GM23248 (cell line): Measurements from ENCODE around the gene NAALADL2.

Experiments
- EZH2 ChIP-seq: fragments of 200-600 bp; sonication (generic); IDR thresholded peaks from 2 replicates; pipeline ENCODE4 v1.6.1; 2018; ENCODE audit warnings: antibody characterized with exemption, mild to moderate bottlenecking; ENCODE audit not compliant: insufficient read depth, poor library complexity, severe bottlenecking
- EZH2phosphoT487 ChIP-seq: fragments of 200-600 bp; sonication (generic); IDR thresholded peaks from 2 replicates; pipeline ENCODE4 v1.6.1; 2018; ENCODE audit warnings: antibody characterized with exemption, moderate library complexity, mild to moderate bottlenecking, low read depth; ENCODE audit not compliant: insufficient read depth

DNA sequence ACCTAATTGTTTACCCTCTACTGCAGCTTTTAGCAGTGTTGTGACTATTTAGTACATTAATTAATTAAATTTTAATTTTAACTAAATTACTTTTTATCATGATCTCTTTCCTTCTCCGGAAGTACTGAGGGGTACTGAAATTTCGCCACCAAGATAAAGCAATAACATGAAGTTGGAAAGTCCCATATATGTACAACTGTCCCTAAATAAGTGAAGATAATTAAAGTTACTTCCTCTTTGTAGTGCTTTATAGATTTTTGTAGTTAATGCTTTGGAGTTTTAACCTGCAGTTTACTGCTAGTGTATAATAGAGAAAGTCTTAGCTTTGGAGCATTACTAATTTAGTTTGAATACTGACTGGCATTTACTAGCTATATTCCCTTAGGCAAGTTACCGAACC, 325.3 kb downstream of the NAALADL2 start:
- TF ChIP-seq EZH2phosphoT487: no peak
- TF ChIP-seq EZH2: no peak
